Ishikawa (cell line): ENCODE results near the gene KIF5B.
A peak's percentile ranks its signal among the peaks of the same experiment; 100 is the strongest.

Experiments
- CEBPB ChIP-seq: IDR thresholded peaks from 2 replicates; pipeline ENCODE4 v1.6.1; 2012
- CREB1 ChIP-seq: IDR thresholded peaks from 2 replicates; pipeline ENCODE4 v1.6.1; 2012; ENCODE audit warnings: low read depth
- EGR1 ChIP-seq: IDR thresholded peaks from 2 replicates; pipeline ENCODE4 v1.6.1; 2012
- EP300 ChIP-seq: IDR thresholded peaks from 2 replicates; pipeline ENCODE4 v1.6.1; 2012; ENCODE audit warnings: borderline replicate concordance
- FOXM1 ChIP-seq: IDR thresholded peaks from 2 replicates; pipeline ENCODE4 v1.6.1; 2012; ENCODE audit warnings: low read depth, borderline replicate concordance
- MAX ChIP-seq: IDR thresholded peaks from 2 replicates; pipeline ENCODE4 v1.6.1; 2012
- NFIC ChIP-seq: IDR thresholded peaks from 2 replicates; pipeline ENCODE4 v1.6.1; 2012
- RAD21 ChIP-seq: IDR thresholded peaks from 2 replicates; pipeline ENCODE4 v1.6.1; 2012; ENCODE audit warnings: low read depth
- REST ChIP-seq: IDR thresholded peaks from 2 replicates; pipeline ENCODE4 v1.6.1; 2012; ENCODE audit warnings: low read depth, mild to moderate bottlenecking
- TAF1 ChIP-seq: IDR thresholded peaks from 2 replicates; pipeline ENCODE4 v1.6.1; 2012; ENCODE audit warnings: low read depth, mild to moderate bottlenecking
- TCF12 ChIP-seq: IDR thresholded peaks from 2 replicates; pipeline ENCODE4 v1.6.1; 2012; ENCODE audit warnings: low read depth
- TEAD4 ChIP-seq: IDR thresholded peaks from 2 replicates; pipeline ENCODE4 v1.6.1; 2012
- USF1 ChIP-seq: IDR thresholded peaks from 2 replicates; pipeline ENCODE4 v1.6.1; 2012
- YY1 ChIP-seq: IDR thresholded peaks from 2 replicates; pipeline ENCODE4 v1.6.1; 2012; ENCODE audit warnings: low read depth
- ZBTB7A ChIP-seq: IDR thresholded peaks from 2 replicates; pipeline ENCODE4 v1.6.1; 2012; ENCODE audit warnings: low read depth

Gene KIF5B

GRCh38 chr10:32056136-32057035, at the start of gene KIF5B:
TSS of gene KIF5B (minus strand) at chr10:32056425. CDS start at chr10:32055973, 452 bp downstream.
- TF ChIP-seq REST (peak; percentile 10; the same call in 1 of the 2 replicates), EP300 (peak; percentile 22; the same call in 1 of the 2 replicates), ZBTB7A (0 out of 2 replicates have a peak, but pooled peaks have one; percentile 22), TAF1 (peak; percentile 95), RAD21 (no peak), EGR1 (peak; percentile 70; the same call in 1 of the 2 replicates), FOXM1 (peak; percentile 25; the same call in 1 of the 2 replicates), YY1 (peak; percentile 93), USF1 (no peak), TCF12 (peak; percentile 33; the same call in 1 of the 2 replicates), MAX (peak; percentile 42; the same call in 1 of the 2 replicates), TEAD4 (no peak)

GRCh38 chr10:32105782-32106382, 49.7 kb upstream of the KIF5B start:
- no peak for TF ChIP-seq EGR1
- TF ChIP-seq TAF1, result no peak
- no peak for TF ChIP-seq CEBPB
- no peak for TF ChIP-seq YY1

GRCh38 chr10:32104622-32105509, 48.6 kb upstream of the KIF5B start:
- no peak for TF ChIP-seq FOXM1
- no peak for TF ChIP-seq EP300
- no peak for TF ChIP-seq CREB1
- no peak for TF ChIP-seq TCF12
- no peak for TF ChIP-seq YY1
- TF ChIP-seq USF1, result no peak
- TF ChIP-seq MAX, result no peak
- no peak for TF ChIP-seq ZBTB7A
- TF ChIP-seq TAF1, result no peak
- no peak for TF ChIP-seq CEBPB
- no peak for TF ChIP-seq TEAD4
- TF ChIP-seq EGR1, result no peak
- TF ChIP-seq NFIC, result no peak
- TF ChIP-seq RAD21, result no peak
- TF ChIP-seq REST, result no peak

- no peak for TF ChIP-seq TEAD4
- no peak for TF ChIP-seq CEBPB
- no peak for TF ChIP-seq MAX
- no peak for TF ChIP-seq NFIC
- TF ChIP-seq REST, result no peak
- TF ChIP-seq TAF1, result no peak
- TF ChIP-seq USF1, result no peak
- no peak for TF ChIP-seq CREB1
- no peak for TF ChIP-seq ZBTB7A
- no peak for TF ChIP-seq FOXM1
Observed at GRCh38 chr10:32104181-32104580, 48.0 kb upstream of the KIF5B start.
